Activated CD4-positive, alpha-beta memory T cell treated with anti-CD3 and anti-CD28 coated beads for 36 hours (primary cell): Measurements from ENCODE around the gene PQBP1. TPM values are rescaled to one million over a fixed set of nuclear protein-coding genes. Genes with fewer than 3 reads are reported as not detected.

Experiments used
- CTCF ChIA-PET: fragments of 350-600 bp; sonication (Branson Sonifier 250); formaldehyde crosslinking; loops from one replicate; lab custom pipeline; 2021; ENCODE audit warnings: antibody characterized with exemption, inconsistent platforms; lab: Charles Lee
- POLR2A ChIA-PET: fragments of 350-600 bp; sonication (Branson Sonifier 250); formaldehyde crosslinking; loops from one replicate; lab custom pipeline; 2021; ENCODE audit warnings: antibody characterized with exemption; lab: Charles Lee
- DNase-seq: peaks from one replicate; pipeline ENCODE4 v3.0.0-alpha.2; 2020
- H3K27ac Mint-ChIP-seq: one replicate; pipeline ENCODE4 v1.8.0; 2021; ENCODE audit warnings: mixed read lengths
- H3K27me3 Mint-ChIP-seq: one replicate; pipeline ENCODE4 v1.8.0; 2021; ENCODE audit warnings: mixed read lengths
- H3K36me3 Mint-ChIP-seq: one replicate; pipeline ENCODE4 v1.8.0; 2021; ENCODE audit warnings: mixed read lengths
- H3K4me1 Mint-ChIP-seq: one replicate; pipeline ENCODE4 v1.8.0; 2021; ENCODE audit warnings: low read depth, mixed read lengths
- H3K4me3 Mint-ChIP-seq: one replicate; pipeline ENCODE4 v1.8.0; 2021; ENCODE audit warnings: mild to moderate bottlenecking, mixed read lengths
- H3K9me3 Mint-ChIP-seq: one replicate; pipeline ENCODE4 v1.8.0; 2021; ENCODE audit warnings: mixed read lengths
- intact Hi-C: fragments of 100-400 bp; cut with micrococcal nuclease; formaldehyde crosslinking; loops from one replicate; pipeline ENCODE4 v1.15.1; 2023
- total RNA-seq, 2 experiments: library from RNA; stranded (reverse); gene quantifications; one replicate each; pipeline ENCODE4 v1.2.3, GENCODE V29; 2021

PQBP1 gene
- total RNA-seq, 2 experiments from 2014 or later, result 85.0 to 85.5 TPM

GRCh38 chrX:48939524-48940228, 41.9 kb downstream of the PQBP1 start:
- no peak for DNase-seq
- H3K36me3 Mint-ChIP-seq, result peaks cover 37% of the 10 kb centered on the region
- peak overlapping the region; percentile 97 for H3K27ac Mint-ChIP-seq
- peak overlapping the region; percentile 57 for H3K4me3 Mint-ChIP-seq
- H3K4me1 Mint-ChIP-seq, result peaks cover 86% of the 10 kb centered on the region
- POLR2A ChIA-PET, result interaction anchor here (0.6 to 13.3 kb wide), 10 partner anchors 12 to 42 kb away, joined by 3 to 286 read pairs (median 6); partner anchors contain the start of genes PIM2, PQBP1, SLC35A2 and TIMM17B
- intact Hi-C loops, result loop anchor here (2.0 kb wide), 1 partner anchor 103 kb away; the partner anchor contains the start of gene TFE3
- CTCF ChIA-PET, result interaction anchor here (0.8 to 1.0 kb wide), 2 partner anchors 48 to 104 kb away, joined by 3 read pairs; no protein-coding TSS in a partner anchor
- no peaks in the 10 kb centered on the region for H3K27me3 Mint-ChIP-seq
- H3K9me3 Mint-ChIP-seq, result no peaks in the 10 kb centered on the region

GRCh38 chrX:48940404-48940955, 42.8 kb downstream of the PQBP1 start:
- H3K36me3 Mint-ChIP-seq, result peaks cover 29% of the 10 kb centered on the region
- peaks cover 78% of the 10 kb centered on the region for H3K4me1 Mint-ChIP-seq
- H3K27ac Mint-ChIP-seq, result peak overlapping the region; percentile 97
- ChIA-PET CTCF (interaction anchor here (0.8 to 1.3 kb wide), 2 partner anchors 49 to 103 kb away, joined by 3 to 5 read pairs; no protein-coding TSS in a partner anchor), POLR2A (interaction anchor here (1.2 to 13.3 kb wide), 6 partner anchors 16 to 43 kb away, joined by 3 to 286 read pairs (median 10); partner anchors contain the start of genes PIM2, PQBP1, SLC35A2 and TIMM17B)
- no peak overlapping the region for H3K4me3 Mint-ChIP-seq
- DNase-seq, result peak; percentile 51
- intact Hi-C loops, result no loop called here
- H3K9me3 Mint-ChIP-seq, result no peaks in the 10 kb centered on the region
- H3K27me3 Mint-ChIP-seq, result no peaks in the 10 kb centered on the region

GRCh38 chrX:48942895-48943294, 45.2 kb downstream of the PQBP1 start:
- no peaks in the 10 kb centered on the region for H3K9me3 Mint-ChIP-seq
- H3K4me1 Mint-ChIP-seq, result peaks cover 70% of the 10 kb centered on the region
- ChIA-PET POLR2A (interaction anchor here (0.8 to 13.3 kb wide), 5 partner anchors 12 to 51 kb away, joined by 3 to 286 read pairs (median 3); partner anchors contain the start of genes PIM2 and SLC35A2), CTCF (interaction anchor here (1.3 to 2.3 kb wide), 4 partner anchors 10 to 51 kb away, joined by 4 to 9 read pairs (median 5); partner anchors contain the start of genes PIM2 and SLC35A2)
- peak; percentile 31 for DNase-seq
- H3K4me3 Mint-ChIP-seq, result peak overlapping the region; percentile 54
- peak overlapping the region; percentile 97 for H3K27ac Mint-ChIP-seq
- H3K27me3 Mint-ChIP-seq, result no peaks in the 10 kb centered on the region
- intact Hi-C loops, result loop anchor here (2.0 kb wide), 1 partner anchor 52 kb away; no protein-coding TSS in a partner anchor
- H3K36me3 Mint-ChIP-seq, result peaks cover 23% of the 10 kb centered on the region

GRCh38 chrX:48945517-48946348, 48.0 kb downstream of the PQBP1 start:
- Mint-ChIP-seq H3K27me3 (no peaks in the 10 kb centered on the region), H3K4me3 (no peak overlapping the region), H3K4me1 (peaks cover 49% of the 10 kb centered on the region), H3K27ac (peak overlapping the region; percentile 67), H3K9me3 (no peaks in the 10 kb centered on the region), H3K36me3 (peaks cover 20% of the 10 kb centered on the region)
- intact Hi-C loops, result no loop called here
- DNase-seq, result peak; percentile 65
- ChIA-PET CTCF (interaction anchor here (0.6 to 2.5 kb wide), 16 partner anchors 8 to 314 kb away, joined by 3 to 17 read pairs (median 5); partner anchors contain the start of genes SLC35A2 and TFE3), POLR2A (interaction anchor here (1.6 to 3.6 kb wide), 2 partner anchors 12 to 34 kb away, joined by 4 to 14 read pairs; partner anchors contain the start of gene SLC35A2)

- CTCF ChIA-PET, result no interaction called here
- Mint-ChIP-seq H3K27me3 (no peaks in the 10 kb centered on the region), H3K27ac (peak overlapping the region; percentile 28), H3K36me3 (peaks cover 10% of the 10 kb centered on the region), H3K4me1 (peaks cover 47% of the 10 kb centered on the region), H3K4me3 (no peak overlapping the region), H3K9me3 (no peaks in the 10 kb centered on the region)
- POLR2A ChIA-PET, result no interaction called here
- DNase-seq, result no peak
- intact Hi-C loops, result no loop called here
Observed at GRCh38 chrX:48948589-48948988, 50.9 kb downstream of the PQBP1 start.

Other genes with a start within 250 kb of the PQBP1 start
- 10 to 100 TPM; 95.2 to 99.6 TPM for gene WAS, start 214.1 kb upstream of the PQBP1 start, total RNA-seq
- gene SUV39H1, start 201.2 kb upstream of the PQBP1 start, total RNA-seq, result 10 to 100 TPM; 32.3 to 35.6 TPM
- not detected for gene GLOD5, start 136.2 kb upstream of the PQBP1 start, total RNA-seq
- gene GATA1, start 111.3 kb upstream of the PQBP1 start, total RNA-seq, result not detected
- gene HDAC6, start 95.9 kb upstream of the PQBP1 start, total RNA-seq, result 10 to 100 TPM; 71.8 to 81.9 TPM
- gene ERAS, start 71.4 kb upstream of the PQBP1 start, total RNA-seq, result not detected
- gene PCSK1N, start 62.3 kb upstream of the PQBP1 start, total RNA-seq, result 1 to 10 TPM; 2.7 to 2.8 TPM
- gene TIMM17B, start 162 bp upstream of the PQBP1 start, total RNA-seq, result 10 to 100 TPM; 83.8 to 86.6 TPM
- 10 to 100 TPM; 16.9 to 19.2 TPM for gene SLC35A2, start 13.7 kb downstream of the PQBP1 start, total RNA-seq
- 100 to 1,000 TPM; 386 to 401 TPM for gene PIM2, start 21.1 kb downstream of the PQBP1 start, total RNA-seq
- gene OTUD5, start 59.7 kb downstream of the PQBP1 start, total RNA-seq, result 10 to 100 TPM; 83.4 to 85.4 TPM
- 1 to 10 TPM; 2.4 to 2.5 TPM for gene KCND1, start 73.9 kb downstream of the PQBP1 start, total RNA-seq
- 10 to 100 TPM; 76.1 to 78.4 TPM for gene GRIPAP1, start 104.3 kb downstream of the PQBP1 start, total RNA-seq
- gene TFE3, start 145.4 kb downstream of the PQBP1 start, total RNA-seq, result 10 to 100 TPM; 29.0 to 29.1 TPM
- 1 to 10 TPM; 2.7 to 3.6 TPM for gene CCDC120, start 161.1 kb downstream of the PQBP1 start, total RNA-seq
- gene PRAF2, start 176.1 kb downstream of the PQBP1 start, total RNA-seq, result 10 to 100 TPM; 13.2 TPM
- gene WDR45, start 182.0 kb downstream of the PQBP1 start, total RNA-seq, result 10 to 100 TPM; 23.3 to 28.9 TPM
- 10 to 100 TPM; 22.0 to 22.6 TPM for gene GPKOW, start 225.8 kb downstream of the PQBP1 start, total RNA-seq